DMS 273 treated with DMSO at 0.1 percent for 48 hours (cell line): ENCODE results near the gene PFKFB4.

Experiments used
- DNase-seq: peaks from one replicate; lab custom pipeline; 2025; lab: John Stamatoyannopoulos, UW

Gene PFKFB4

GRCh38 chr3:48584836-48585235 is 28.2 kb upstream of the PFKFB4 start:
- no peak for DNase-seq

- DNase-seq = no peak
Observed at GRCh38 chr3:48581621-48582481, 25.2 kb upstream of the PFKFB4 start.

GRCh38 chr3:48576647-48577046 is 20.0 kb upstream of the PFKFB4 start:
- DNase-seq = no peak

- DNase-seq = no peak
Observed at GRCh38 chr3:48575366-48575765, 18.8 kb upstream of the PFKFB4 start.

- DNase-seq = no peak
Observed at GRCh38 chr3:48573973-48574585, 17.5 kb upstream of the PFKFB4 start.

- DNase-seq = no peak
Observed at GRCh38 chr3:48572517-48572916, 15.9 kb upstream of the PFKFB4 start.

- no peak for DNase-seq
Observed at GRCh38 chr3:48571938-48572337, 15.3 kb upstream of the PFKFB4 start.

- no peak for DNase-seq
Observed at GRCh38 chr3:48569808-48570450, 13.3 kb upstream of the PFKFB4 start.

- DNase-seq = no peak
Observed at GRCh38 chr3:48569400-48569799, 12.8 kb upstream of the PFKFB4 start.

GRCh38 chr3:48568476-48568875 is 11.9 kb upstream of the PFKFB4 start:
- no peak for DNase-seq

- DNase-seq = no peak
Observed at GRCh38 chr3:48567500-48567899, 10.9 kb upstream of the PFKFB4 start.

GRCh38 chr3:48567090-48567489 is 10.5 kb upstream of the PFKFB4 start:
- DNase-seq = no peak

- DNase-seq = no peak
Observed at GRCh38 chr3:48566401-48566760, 9.8 kb upstream of the PFKFB4 start.

- no peak for DNase-seq
Observed at GRCh38 chr3:48565591-48566400, 9.2 kb upstream of the PFKFB4 start.

GRCh38 chr3:48565186-48565585 is 8.6 kb upstream of the PFKFB4 start:
- DNase-seq = no peak

- no peak for DNase-seq
Observed at GRCh38 chr3:48564667-48565066, 8.1 kb upstream of the PFKFB4 start.

GRCh38 chr3:48564022-48564421 is 7.4 kb upstream of the PFKFB4 start:
- no peak for DNase-seq

- DNase-seq = peak; percentile 44
Observed at GRCh38 chr3:48563382-48563918, 6.8 kb upstream of the PFKFB4 start, which contains the start of gene UCN2. Gene UCN2, minus strand, starts transcription at chr3:48563781. Its CDS starts 657 bp downstream, at chr3:48563124.

- DNase-seq = no peak
Observed at GRCh38 chr3:48562367-48563095, 5.9 kb upstream of the PFKFB4 start.

- no peak for DNase-seq
Observed at GRCh38 chr3:48561045-48561736, 4.6 kb upstream of the PFKFB4 start.

GRCh38 chr3:48560648-48561018 is 4.0 kb upstream of the PFKFB4 start:
- no peak for DNase-seq
